Ovary (tissue), 9 donors: Measurements from ENCODE around the gene MOCS1. TPM values are rescaled to one million over a fixed set of nuclear protein-coding genes. Genes with fewer than 3 reads are reported as not detected.

Experiments
- DNase-seq, 5 donors: peaks; one replicate each; pipeline ENCODE4 v3.0.0-alpha.2; 2019 to 2020
- H3K27ac ChIP-seq, 2 donors: fragments of 200-600 bp; one replicate each; pipeline versions ENCODE4 v1.5.1 to v1.8.0; 2019 to 2022
- H3K27me3 ChIP-seq: fragments of 200-600 bp; one replicate; pipeline ENCODE4 v1.8.0; 2022
- H3K36me3 ChIP-seq: fragments of 200-600 bp; sonication (generic); one replicate; pipeline ENCODE4 v1.5.1; 2019
- H3K4me1 ChIP-seq: one replicate; pipeline ENCODE4 v1.8.1; 2013; ENCODE audit warnings: mild to moderate bottlenecking, moderate library complexity; ENCODE audit not compliant: insufficient read depth
- H3K4me3 ChIP-seq: fragments of 200-600 bp; sonication (generic); one replicate; pipeline ENCODE4 v1.5.1; 2017
- H3K9me3 ChIP-seq, 2 donors: fragments of 200-600 bp in 1 of 2; sonication (generic) in 1 of 2; one replicate each; pipeline versions ENCODE4 v1.5.1 to v1.8.1; 2013 to 2019; ENCODE audit warnings: mild to moderate bottlenecking in 1 of 2, moderate library complexity in 1 of 2
- CTCF ChIP-seq, 3 donors: fragments of 450-650 bp in 2 of 3; fragments of 200-600 bp in 1 of 3; IDR thresholded peaks; one replicate each; pipeline versions ENCODE4 v1.5.1 to v1.8.0; 2016 to 2022; ENCODE audit warnings: antibody characterized with exemption in 3 of 3, mild to moderate bottlenecking in 1 of 3
- EP300 ChIP-seq: sonication (generic); formaldehyde crosslinking; IDR thresholded peaks from one replicate; pipeline ENCODE4 v1.6.1; 2017; ENCODE audit warnings: antibody characterized with exemption
- POLR2A ChIP-seq: fragments of 450-650 bp; IDR thresholded peaks from one replicate; pipeline ENCODE4 v1.6.1; 2017; ENCODE audit warnings: antibody characterized with exemption, mild to moderate bottlenecking, moderate library complexity
- WGBS, 3 donors: extraction: QIAGEN DNeasy Blood & Tissue Kit in 1 of 3; methylation state at CpG; one replicate each; pipeline versions ENCODE4 v1.1.5 to v1.1.7; 2013 to 2017; 5-methylcytosine and 5-hydroxymethylcytosine counted together
- intact Hi-C, 4 donors: fragments of 100-400 bp; cut with DNase I; formaldehyde crosslinking; loops; one replicate each; pipeline versions ENCODE4 v1.11.0 to v1.15.1; 2022 to 2023
- polyA plus RNA-seq, 2 donors: library from polyadenylated mRNA; stranded (reverse); fragments of 200-250 nt in 1 of 2; fragments of 350-450 nt in 1 of 2; fragmentation: Illumina TruSeq in 1 of 2; extraction: RNeasy Lipid Tissue Mini Kit (QIAGEN cat#74804) in 1 of 2; gene quantifications; one replicate each; pipeline ENCODE4 v1.2.3, GENCODE V29; 2013 to 2014
- total RNA-seq, 7 donors: library from RNA; depleted of rRNA in 2 of 7; stranded (reverse); fragments of >200 nt in 2 of 7; fragmentation: NEBNext Ultra II Directional in 3 of 7; extraction: Animal tissue kit (Norgen Biotek cat#: 25700) in 3 of 7; gene quantifications; one replicate each; pipeline versions ENCODE4 v1.1.0 to v1.2.4, GENCODE V29; 2016 to 2023
- donor health status: DM: no; HTN: no; CAD: no; lungs with moderate emphysema.
- donor health status: DM: no; HTN: no; CAD: no.
- donor health status: Bipolar disorder and iron deficiency.
- donor health status: DM: yes; HTN: yes; CAD: no.
- donor health status: DM: no; HTN: no; CAD: no.
- donor health status: DM: yes; HTN: yes; CAD: no.

MOCS1 gene
- total and polyA plus RNA-seq, 9 donors, result 10.9 to 21.8 (median 16.7) TPM

GRCh38 chr6:39885691-39886090, 48.6 kb downstream of the MOCS1 start:
- TF ChIP-seq POLR2A, result no peak
- no peak for TF ChIP-seq EP300
- TF ChIP-seq CTCF (IDR thresholded peaks at IDR 0.05), result no peak
- H3K27ac ChIP-seq, result no peak overlapping the region
- DNase-seq, result no peak
- no peaks in the 10 kb centered on the region for H3K36me3 ChIP-seq
- H3K4me3 ChIP-seq, result no peak overlapping the region
- intact Hi-C loops, result loop anchor here in 1 of 4 donors (10.0 kb wide), 2 partner anchors 71 to 521 kb away; no protein-coding TSS in a partner anchor
- WGBS, 3 donors, result 88 to 90% (median 90%) methylated on average over 7 of the region's 7 CpGs
- peaks cover 21% of the 10 kb centered on the region for H3K4me1 ChIP-seq
- no peaks in the 10 kb centered on the region for H3K9me3 ChIP-seq
- no peaks in the 10 kb centered on the region for H3K27me3 ChIP-seq

GRCh38 chr6:39884696-39885095, 49.6 kb downstream of the MOCS1 start:
- Histone ChIP-seq H3K4me1 (peaks cover 21% of the 10 kb centered on the region), H3K27ac (no peak overlapping the region), H3K36me3 (no peaks in the 10 kb centered on the region), H3K4me3 (no peak overlapping the region), H3K27me3 (no peaks in the 10 kb centered on the region), H3K9me3 (no peaks in the 10 kb centered on the region)
- WGBS, 3 donors, result 71 to 80% (median 72%) methylated on average over 5 of the region's 5 CpGs
- DNase-seq, result no peak
- intact Hi-C loops, result loop anchor here in 1 of 4 donors (10.0 kb wide), 2 partner anchors 70 to 520 kb away; no protein-coding TSS in a partner anchor
- TF ChIP-seq EP300 (no peak), POLR2A (no peak), CTCF (IDR thresholded peaks at IDR 0.05) (no peak)

GRCh38 chr6:39882531-39882899, 51.7 kb downstream of the MOCS1 start:
- TF ChIP-seq CTCF (IDR thresholded peaks at IDR 0.05) (no peak), EP300 (no peak), POLR2A (no peak)
- Histone ChIP-seq H3K36me3 (no peaks in the 10 kb centered on the region), H3K4me3 (no peak overlapping the region), H3K27me3 (no peaks in the 10 kb centered on the region), H3K27ac (peak overlapping the region in 1 of 2 donors; percentile 8), H3K4me1 (peaks cover 16% of the 10 kb centered on the region), H3K9me3 (no peaks in the 10 kb centered on the region)
- intact Hi-C loops, result loop anchor here in 1 of 4 donors (10.0 kb wide), 2 partner anchors 68 to 518 kb away; no protein-coding TSS in a partner anchor
- 5 to 9% (median 8%) methylated on average over 8 of the region's 8 CpGs for WGBS, 3 donors
- peak; percentile 52 to 80 (median 68) for DNase-seq

GRCh38 chr6:39881851-39882530, 52.3 kb downstream of the MOCS1 start:
- intact Hi-C loops, result loop anchor here in 1 of 4 donors (10.0 kb wide), 2 partner anchors 67 to 517 kb away; no protein-coding TSS in a partner anchor
- Histone ChIP-seq H3K27ac (peak overlapping the region in 1 of 2 donors; percentile 8), H3K27me3 (no peaks in the 10 kb centered on the region), H3K36me3 (no peaks in the 10 kb centered on the region), H3K4me1 (peaks cover 13% of the 10 kb centered on the region), H3K4me3 (no peak overlapping the region), H3K9me3 (no peaks in the 10 kb centered on the region)
- peak in 4 of 5 donors; percentile 33 to 53 (median 48) for DNase-seq
- TF ChIP-seq POLR2A, result no peak
- TF ChIP-seq EP300, result no peak
- whole genome bisulfite sequencing, 3 donors, result 28 to 33% (median 30%) methylated on average over 16 of the region's 16 CpGs

- Histone ChIP-seq H3K27me3 (no peaks in the 10 kb centered on the region), H3K36me3 (no peaks in the 10 kb centered on the region), H3K9me3 (no peaks in the 10 kb centered on the region), H3K4me3 (no peak overlapping the region), H3K4me1 (peaks cover 13% of the 10 kb centered on the region), H3K27ac (no peak overlapping the region)
- DNase-seq, result no peak
- 85 to 87% (median 86%) methylated on average over 4 of the region's 4 CpGs for WGBS, 3 donors
- TF ChIP-seq CTCF (IDR thresholded peaks at IDR 0.05) (no peak), POLR2A (no peak), EP300 (no peak)
- intact Hi-C loops, result loop anchor here in 1 of 4 donors (10.0 kb wide), 2 partner anchors 66 to 516 kb away; no protein-coding TSS in a partner anchor
Measured at GRCh38 chr6:39880594-39880993, 53.7 kb downstream of the MOCS1 start.
